Right lung (tissue), 5 donors: ENCODE results near the gene SIK3. TPM values are rescaled to one million over a fixed set of nuclear protein-coding genes. Genes with fewer than 3 reads are reported as not detected.

Experiments used
- DNase-seq, 2 donors: peaks; one replicate each; pipeline ENCODE4 v3.0.0-alpha.2; 2013
- polyA plus RNA-seq, 5 donors: library from polyadenylated mRNA; unstranded; fragments of 120-200 nt; gene quantifications; one replicate each; pipeline versions ENCODE4 v1.2.1 to v1.2.3, GENCODE V29; 2013; ENCODE audit warnings: inconsistent platforms in 1 of 5, low replicate concordance in 1 of 5; ENCODE audit not compliant: insufficient read length in 5 of 5, insufficient read depth in 1 of 5

Gene SIK3
- polyA plus RNA-seq, 5 donors: 25.9 to 41.9 (median 29.5) TPM

DNA sequence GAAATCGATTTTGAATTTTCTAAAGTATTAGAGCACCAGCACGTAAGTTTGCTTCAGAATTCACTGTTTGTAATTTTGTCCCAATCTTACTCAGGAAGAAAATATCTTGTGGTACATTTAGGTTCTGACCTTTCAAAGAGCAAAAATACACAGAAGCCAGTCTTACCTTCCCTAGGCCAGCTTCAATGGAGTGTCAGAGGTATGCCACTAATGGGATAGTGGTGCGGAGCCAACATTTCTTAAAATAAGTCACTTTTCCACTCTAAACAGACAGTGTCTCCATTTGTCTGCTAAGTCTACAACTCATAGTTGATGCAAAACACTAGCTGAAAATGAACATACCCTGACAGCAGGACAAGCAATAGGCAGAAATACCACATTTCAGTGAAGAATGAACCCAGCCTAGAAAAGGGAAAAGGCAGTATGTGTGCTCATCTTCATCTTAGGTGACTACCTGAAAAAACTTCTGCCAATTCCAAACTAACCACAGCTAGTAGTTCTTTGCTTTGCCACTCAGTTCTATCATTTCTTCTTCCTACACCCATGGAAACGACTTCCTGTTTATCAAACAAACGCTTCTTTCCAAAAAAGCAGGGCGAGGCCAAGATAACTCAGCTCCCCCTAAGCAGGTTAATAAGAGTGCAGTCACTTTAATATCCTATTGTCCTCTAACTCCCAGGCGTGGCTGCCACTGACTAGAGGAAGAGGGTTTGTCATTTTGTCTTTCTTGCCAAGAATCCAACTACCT, 166.8 kb downstream of the SIK3 start:
- no peak for DNase-seq

DNA sequence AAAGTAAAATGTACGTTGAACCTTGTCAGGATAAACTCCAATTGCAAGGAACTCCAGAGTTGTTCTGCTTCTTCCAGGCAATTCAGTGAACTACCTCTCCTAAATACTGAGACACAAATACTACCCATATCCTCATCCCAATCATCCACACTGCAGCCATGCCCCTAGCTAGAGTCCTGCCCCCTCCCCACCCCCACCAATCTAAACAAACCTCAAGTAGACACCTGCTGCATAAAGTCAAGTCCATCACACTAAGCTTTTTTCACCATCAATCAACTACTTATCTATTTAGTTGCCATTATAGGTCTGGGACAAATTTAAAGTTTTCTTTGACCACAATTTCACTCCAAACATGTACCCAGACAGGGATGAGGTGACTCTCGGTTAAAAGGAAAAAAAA, 167.6 kb downstream of the SIK3 start:
- DNase-seq: no peak

DNA sequence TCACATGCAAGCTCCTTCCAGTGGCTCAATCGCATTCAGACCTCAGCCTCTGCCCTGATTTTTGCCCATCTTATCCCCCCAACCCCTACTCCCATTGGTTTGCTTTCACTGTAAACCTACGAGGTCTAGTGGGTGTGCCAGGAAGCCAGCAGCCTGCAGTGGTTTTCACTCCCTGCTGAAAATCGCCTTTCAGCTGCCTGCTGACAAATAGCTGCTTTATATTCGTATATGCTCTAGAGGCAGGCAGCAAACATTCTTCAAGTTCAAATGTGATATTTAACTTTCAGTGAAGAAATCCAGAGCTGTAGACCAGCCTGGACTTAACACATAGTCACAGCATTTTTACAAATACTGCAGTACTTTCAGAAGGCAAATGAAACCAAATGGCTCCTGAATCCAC, 168.1 kb downstream of the SIK3 start:
- DNase-seq: no peak

DNA sequence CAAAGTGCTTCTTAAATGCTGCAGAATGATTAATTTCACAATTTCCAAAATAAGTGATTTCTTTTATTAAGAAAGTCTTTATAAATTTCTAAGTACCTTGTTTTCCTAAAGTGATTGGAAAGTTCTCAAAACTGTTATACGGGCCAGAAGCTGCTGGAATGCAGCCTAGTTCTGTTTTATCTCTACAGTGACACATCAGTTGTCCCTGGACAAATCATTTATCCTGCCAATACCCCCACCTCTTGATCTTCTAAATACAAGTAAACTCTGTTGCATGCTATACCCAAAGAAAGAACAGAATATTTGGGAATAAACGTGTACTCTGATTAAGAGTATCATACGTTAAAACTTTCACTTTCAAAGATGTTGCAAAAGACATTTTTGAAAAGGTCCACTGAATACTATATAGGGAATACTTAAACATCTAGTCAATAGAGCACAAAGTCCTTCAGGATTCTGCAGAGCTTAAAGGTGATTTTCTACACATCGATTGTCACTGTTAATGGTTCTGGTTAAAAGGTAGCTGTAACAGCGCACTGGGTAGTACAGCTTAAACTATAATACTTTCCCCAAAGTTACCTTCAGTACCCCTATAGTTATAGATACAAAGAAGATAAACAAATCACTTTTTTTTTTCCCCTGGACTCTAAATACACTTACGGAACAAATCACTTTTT, 168.7 kb downstream of the SIK3 start:
- DNase-seq: no peak

DNA sequence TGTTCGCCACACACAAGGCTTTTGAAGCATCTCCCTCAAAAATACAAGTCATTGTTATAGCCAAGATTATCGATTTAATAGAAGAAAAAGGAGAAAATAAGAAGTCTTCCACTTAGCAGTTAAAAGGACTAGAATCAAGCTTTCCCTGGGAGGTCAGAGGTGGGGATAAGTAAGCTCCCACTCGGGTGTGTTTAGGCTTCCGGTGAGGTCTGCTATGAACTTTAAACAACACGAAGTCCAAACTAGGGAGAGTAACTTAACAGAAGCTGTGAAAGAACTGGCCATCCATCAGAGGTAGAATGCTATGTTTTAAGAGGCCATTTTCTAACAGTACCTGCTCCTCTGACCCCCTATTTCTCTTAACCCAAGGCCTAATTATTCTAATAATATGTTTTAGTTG, 169.4 kb downstream of the SIK3 start:
- no peak for DNase-seq

DNA sequence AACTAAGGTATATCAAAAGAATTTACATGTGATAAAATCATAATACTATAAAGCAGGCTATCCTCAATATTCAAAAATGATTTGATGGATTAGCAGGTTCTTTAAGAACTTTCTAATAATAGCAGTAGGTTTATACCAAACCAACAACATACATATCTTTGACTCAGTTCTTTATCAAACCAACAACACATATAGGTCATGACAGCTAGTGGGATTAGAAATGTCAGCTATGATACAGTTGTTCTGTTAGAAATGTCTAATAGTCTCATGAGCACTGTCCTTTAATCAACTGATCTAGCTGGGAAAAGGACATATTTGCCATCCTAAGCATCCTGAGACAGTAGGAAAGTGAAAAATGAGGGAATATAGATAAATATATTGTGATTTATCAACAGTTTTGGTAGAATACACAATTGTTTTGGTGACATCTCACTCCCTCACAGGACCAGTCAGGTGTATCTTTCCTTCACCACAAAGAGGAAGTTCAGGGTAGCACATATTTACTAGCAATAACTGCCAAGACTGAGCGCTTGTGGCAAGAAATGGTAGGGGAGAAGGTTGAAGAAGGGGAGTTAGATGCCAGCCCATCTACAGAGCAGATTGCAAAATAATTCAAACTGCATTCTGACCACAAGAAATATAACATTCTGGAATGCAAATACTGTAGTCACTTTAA, 170.0 kb downstream of the SIK3 start:
- no peak for DNase-seq

DNA sequence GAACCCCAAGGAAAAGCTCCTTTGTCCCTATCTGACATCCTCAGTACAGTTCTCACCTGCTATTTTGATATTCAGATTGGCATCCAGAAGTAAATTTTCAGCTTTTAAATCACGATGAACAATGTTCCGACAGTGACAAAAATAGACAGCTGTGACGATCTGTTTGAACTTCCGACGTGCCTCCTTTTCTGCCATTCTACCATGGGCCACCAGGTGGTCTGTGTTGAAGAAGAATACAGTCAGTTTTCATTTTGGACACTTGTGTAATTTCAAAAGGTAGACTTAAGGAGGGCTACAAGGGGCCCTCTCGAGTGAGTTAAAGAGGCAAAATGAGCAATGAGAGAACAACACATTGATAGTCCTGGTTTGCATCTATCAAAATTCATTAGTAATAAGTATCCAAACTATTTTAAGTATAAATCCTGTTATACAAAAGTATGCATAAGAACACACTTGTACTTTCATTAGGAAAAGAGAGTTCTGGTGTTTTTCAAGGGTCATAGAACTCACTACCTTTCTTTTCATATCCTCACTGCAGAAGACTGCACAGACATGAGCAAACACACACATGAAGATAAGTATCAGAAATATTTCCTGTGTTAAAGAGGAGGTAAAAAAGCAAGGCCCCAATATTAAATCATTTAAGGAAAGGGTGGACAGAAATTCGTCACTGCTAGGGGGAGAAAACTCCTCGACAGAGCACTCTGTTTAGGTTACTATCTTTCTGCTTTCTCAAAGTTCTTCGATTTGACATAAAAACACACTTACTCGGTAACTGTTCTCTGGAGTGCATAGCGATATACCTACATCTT, 170.9 kb downstream of the SIK3 start:
- no peak for DNase-seq

DNA sequence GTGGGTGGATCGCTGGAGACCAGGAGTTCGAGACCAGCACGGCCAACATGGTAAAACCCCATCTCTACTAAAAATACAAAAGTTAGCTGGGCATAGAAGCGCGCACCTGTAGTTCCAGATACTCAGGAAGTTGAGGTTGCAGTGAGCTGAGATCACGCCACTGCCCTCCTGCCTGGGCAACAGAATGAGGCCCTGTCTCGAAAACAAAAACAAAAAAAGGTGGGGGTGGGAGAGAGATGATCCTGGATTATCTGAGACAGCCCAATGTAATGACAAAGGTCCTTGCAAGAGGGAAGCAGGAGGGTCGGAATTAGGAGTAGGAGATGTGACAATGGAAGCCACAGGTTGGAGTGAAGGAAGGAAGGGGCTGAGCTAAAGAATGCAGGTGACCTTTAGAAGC, 173.2 kb downstream of the SIK3 start:
- DNase-seq: no peak

DNA sequence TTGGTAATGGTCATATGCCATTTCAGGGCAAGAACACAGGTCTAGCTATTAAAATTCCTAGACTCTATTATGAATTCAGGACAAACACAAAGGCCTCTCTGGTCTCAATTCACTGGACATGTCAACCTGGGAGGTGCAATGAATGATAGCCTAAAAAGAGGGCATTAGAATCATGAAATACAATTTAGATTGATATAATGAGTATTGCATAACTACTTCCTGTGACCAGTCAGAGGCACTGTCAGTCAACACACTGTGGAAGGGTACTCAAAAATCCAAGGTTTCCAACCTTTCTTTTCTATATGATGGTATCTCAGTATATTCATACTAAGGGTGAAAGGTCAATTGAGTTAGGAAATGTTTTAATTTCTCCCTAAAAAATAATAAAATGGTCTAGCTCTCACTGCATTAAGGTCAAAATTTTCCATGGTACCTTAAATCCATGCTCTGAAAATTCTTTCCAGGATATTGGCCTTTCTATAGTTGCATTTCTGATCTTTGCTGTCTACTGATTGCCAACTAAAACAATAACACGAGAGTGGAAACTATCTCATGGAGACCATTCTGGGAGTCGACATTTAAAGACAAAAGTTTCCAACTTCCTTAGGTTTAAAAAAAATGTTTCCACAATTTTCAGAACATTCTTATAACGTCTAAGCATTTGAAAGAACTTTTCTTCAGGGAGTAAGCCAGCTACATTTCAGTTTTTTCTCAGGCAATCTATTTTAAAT, 179.1 kb downstream of the SIK3 start:
- no peak for DNase-seq

DNA sequence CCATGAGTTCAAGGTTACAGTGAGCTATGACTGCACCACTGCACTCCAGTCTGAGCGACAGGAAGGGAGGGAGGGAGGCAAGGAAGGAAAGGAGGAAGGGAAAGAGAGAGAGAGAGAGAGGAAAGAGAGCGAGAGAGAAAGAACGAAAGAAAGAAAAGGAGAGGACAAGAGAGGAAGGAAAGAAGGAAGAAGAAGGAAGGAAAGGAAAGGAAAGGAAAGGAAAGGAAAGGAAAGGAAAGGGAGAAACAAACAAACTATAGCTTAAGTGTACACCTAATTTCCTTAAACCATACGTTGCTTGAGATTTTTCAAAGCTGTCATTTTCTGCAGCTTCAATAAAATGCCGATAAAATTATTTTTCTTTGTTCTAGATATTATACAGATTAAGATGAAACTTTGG, 180.6 kb downstream of the SIK3 start:
- DNase-seq: no peak

DNA sequence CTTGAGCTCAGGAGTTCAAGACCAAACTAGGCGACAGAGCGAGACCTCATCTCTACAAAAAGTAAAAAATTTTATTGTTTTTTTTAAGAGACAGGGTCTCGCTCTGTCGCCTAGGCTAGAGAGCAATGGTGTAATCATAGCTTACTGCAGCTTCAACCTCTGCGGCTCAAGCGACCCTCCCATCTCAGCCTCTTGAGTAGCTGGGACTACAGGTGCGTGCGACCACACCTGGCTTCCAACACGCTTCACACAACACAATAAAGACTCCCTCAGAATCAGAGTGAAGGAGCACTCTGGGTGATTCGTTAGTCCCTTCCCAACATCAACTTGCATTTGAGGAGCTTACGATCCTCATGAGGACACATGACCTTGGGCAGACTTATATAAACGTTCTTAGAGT, 181.3 kb downstream of the SIK3 start:
- DNase-seq: no peak

DNA sequence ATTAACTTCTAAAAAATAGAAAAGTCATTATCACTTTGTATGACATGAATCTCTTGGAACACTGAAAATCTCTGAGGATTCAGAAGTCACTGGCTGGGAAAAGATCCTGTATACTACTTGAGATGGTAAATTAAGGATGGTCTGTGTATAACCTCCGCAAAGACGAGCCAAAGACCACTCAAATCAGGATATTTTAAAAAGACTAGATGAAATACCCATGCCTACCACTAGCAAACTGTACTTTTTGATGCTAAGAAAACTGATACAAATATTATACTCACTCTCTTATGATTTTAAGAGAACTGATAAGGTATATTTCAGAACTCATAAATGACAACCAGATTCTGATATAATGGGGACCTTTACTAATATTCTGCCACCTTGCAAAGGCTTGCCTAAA, 182.2 kb downstream of the SIK3 start:
- DNase-seq: no peak

DNA sequence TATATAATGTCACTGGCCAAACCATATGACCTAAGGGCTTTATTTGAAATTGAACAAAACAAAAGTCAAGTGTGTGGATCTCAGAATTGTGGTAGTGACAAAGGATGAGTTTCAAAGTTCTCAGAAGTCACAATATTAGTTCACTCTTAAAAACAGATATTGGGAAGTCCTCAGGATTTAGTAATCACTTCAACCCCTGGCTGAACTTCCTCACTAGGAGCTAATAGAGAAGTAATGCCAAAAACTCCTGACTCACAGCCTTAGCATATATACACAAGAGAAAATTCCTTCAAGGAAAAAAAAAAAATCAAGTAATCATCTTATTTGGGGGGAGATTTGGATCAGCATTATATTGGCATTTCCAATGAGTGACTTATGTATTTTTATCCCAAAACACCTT, 185.2 kb downstream of the SIK3 start:
- DNase-seq: peak in 1 of 2 donors; percentile 52

DNA sequence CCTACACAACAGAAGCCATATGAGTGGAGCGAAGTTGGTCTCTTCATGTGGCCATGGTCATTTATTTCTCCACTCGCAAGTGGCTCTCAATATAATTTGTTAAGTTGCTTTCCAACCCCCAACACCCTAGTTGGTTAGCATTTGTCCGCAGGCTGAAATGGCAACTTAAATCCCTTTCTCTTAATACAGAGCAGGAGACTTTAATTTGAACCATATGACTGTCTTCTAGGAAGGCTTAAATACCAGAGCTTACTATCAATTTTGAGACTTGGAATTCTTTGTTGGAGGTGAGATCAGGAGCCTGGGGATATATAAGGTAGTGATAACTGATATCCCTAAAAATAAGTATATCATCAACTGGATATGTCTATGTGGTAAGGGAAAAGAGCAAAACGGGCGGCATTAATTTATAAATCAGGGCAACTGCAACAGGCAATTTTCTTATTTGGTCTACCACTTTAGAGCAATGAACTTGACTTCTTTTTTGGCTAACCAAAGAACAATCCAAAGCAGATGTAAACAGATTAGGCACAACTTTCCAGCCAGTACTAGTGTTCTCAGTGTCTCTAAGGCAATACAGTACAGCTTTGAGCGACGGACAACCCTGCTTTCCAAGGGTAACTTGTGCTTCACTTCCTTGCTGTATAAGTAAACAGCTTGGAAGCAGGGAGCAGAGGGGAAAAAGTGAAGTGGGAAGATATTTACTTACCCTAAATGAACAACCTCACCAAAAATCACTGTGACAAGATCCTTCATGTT, 186.1 kb downstream of the SIK3 start:
- no peak for DNase-seq

DNA sequence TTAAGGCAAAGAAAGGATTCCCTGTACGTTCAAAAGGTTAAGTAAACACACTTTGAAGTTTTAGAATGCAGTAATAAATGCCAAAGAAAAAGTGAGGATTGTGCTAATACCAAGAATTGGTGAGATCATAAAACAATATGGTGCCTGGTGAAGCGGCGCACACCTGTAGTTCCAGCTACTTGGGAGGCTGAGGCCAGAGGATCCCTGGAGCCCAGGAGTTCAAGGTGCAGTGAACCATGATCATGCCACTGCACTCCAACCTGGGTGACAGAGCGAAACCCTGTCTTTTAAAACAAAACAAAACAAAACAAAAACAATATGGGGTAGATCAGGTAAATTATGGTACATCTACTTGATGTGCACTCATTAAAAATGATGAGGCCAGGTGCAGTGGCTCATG, 187.4 kb downstream of the SIK3 start:
- no peak for DNase-seq

DNA sequence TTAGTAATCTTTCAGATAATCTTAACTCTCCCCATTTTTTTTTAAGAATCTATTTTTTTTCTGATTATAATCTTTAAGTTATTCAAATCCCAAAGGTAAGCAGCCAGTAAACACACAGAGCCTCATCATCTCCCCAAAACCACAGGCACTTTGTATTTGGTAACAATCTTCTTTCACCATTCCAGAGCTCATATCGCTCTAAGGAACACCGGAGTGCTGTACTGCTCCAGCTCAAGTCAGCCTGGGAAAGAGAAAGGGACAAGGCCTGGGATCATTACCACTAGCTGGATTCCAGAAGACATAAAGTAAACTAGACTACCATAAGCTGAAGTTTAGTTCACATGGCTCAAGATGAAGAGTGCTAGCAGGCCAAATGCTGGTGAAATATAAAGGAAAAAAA, 187.8 kb downstream of the SIK3 start:
- DNase-seq: no peak

DNA sequence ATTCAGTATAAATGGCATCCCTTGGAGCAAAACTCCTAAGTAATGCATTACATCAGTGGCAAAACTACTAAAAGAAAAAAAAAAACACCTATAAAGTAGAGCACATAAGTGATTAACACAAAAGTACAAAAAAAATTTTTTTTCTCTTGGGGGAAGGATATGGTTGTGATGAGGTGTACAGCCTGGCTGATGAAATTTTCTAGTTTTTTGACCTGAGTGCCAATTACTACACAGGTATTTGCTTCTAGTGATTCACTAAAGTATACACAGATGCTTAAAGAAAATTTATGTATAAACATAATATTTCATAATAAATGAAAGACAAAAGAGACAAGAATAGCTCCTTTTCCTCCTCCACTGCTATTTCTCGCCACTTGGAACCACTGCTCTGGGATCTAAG, 189.0 kb downstream of the SIK3 start:
- no peak for DNase-seq

DNA sequence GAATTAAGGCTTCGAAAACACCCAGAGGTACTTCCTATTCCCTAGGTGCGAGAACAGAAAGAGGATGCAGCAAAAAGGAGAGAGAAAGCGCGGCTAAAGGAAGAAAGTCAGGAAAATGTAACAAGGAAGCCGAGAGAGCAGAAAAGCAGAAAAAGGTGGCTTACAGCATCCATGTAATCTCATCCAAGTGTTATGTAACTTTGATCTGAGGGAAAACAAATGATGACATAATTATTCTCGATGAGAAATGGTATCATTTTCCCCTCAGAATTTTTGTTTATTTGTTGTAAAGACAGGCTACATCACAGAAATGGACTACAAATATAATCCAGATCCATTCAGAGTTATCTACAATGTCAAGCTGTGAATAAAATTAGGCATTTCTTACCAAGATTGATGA, 191.7 kb downstream of the SIK3 start:
- DNase-seq: no peak

DNA sequence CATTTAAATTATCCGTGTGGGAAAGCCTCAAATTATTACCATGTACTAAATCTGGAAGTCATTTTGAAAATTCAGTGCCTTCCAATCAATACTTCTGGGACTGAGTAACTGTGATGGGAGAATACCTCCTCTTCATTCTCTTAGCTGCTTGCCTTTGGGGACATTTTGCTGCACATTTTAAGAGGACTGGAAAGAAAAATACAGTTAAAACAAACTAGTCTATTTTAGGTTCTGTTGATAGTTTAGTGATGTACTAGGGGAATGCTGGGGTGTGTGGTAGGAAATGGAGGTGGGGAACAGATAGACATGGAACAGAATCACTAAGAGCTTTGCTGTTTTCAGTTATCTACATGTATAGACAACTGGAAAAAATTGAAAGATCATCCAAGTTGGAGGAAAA, 195.1 kb downstream of the SIK3 start:
- DNase-seq: no peak

DNA sequence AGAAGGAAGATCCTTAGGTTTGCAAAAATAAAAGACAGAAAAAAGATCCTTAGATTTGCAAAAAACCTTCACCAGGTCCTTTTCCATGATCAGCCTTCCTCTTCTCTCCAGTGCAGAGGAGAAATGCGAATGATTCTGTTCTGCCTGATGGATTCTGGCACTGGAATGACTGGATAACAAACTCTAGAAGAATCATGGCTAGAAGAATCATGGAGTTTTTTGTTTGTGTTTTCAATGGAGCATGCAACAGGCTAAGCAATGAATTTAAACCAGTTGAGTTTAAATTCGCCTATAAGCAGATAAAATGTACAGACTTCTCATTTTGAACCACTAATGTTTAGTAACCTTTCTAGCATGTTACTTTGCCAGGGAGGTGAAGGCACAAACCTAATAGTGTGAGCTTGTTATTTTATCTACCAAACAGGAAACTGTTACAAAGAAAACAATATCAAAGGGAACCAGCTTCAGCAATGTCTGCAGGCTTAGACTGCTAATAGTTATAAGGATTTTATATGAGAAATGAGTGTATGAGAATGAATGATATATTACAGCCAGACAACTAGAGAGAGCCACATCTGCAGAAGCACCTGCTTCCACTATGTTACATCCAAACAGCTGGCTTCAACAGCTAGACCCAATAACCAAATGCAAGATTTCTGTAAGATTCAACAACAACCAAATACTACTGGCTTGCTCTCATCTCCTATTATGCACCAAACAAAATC, 196.1 kb downstream of the SIK3 start:
- no peak for DNase-seq
